Gastroesophageal sphincter (tissue), 4 donors: ENCODE measurements around the gene DIPK1A. TPM values are rescaled to one million over a fixed set of nuclear protein-coding genes. Genes with fewer than 3 reads are reported as not detected.

Experiments
- ATAC-seq: fragments of 150-250 bp; one replicate; pipeline ENCODE4 v1.9.1; 2016; ENCODE audit warnings: mild to moderate bottlenecking, moderate library complexity
- H3K27ac ChIP-seq, 4 donors: fragments of 200-600 bp; sonication (generic) in 3 of 4; 1 replicate in 3 of 4; 2 replicates in 1 of 4; pipeline ENCODE4 v1.5.1; 2016 to 2019
- H3K27me3 ChIP-seq: fragments of 200-600 bp; sonication (generic); one replicate; pipeline ENCODE4 v1.5.1; 2019
- H3K36me3 ChIP-seq, 2 donors: fragments of 200-600 bp; sonication (generic); one replicate each; pipeline ENCODE4 v1.5.1; 2019; ENCODE audit warnings: control low read depth in 1 of 2
- H3K4me1 ChIP-seq, 3 donors: fragments of 200-600 bp; sonication (generic); 1 replicate in 2 of 3; 2 replicates in 1 of 3; pipeline ENCODE4 v1.5.1; 2016 to 2019; ENCODE audit warnings: control low read depth in 2 of 3
- H3K4me3 ChIP-seq, 2 donors: fragments of 200-600 bp; sonication (generic); one replicate each; pipeline ENCODE4 v1.5.1; 2019; ENCODE audit warnings: mild to moderate bottlenecking in 1 of 2, moderate library complexity in 1 of 2
- H3K9me3 ChIP-seq, 3 donors: fragments of 200-600 bp; sonication (generic); one replicate each; pipeline ENCODE4 v1.5.1; 2017 to 2019; ENCODE audit warnings: control low read depth in 2 of 3
- EP300 ChIP-seq: sonication (generic); formaldehyde crosslinking; IDR thresholded peaks from one replicate; pipeline ENCODE4 v1.6.1; 2017; ENCODE audit warnings: antibody characterized with exemption, mild to moderate bottlenecking
- POLR2A ChIP-seq, 2 donors: fragments of 450-650 bp; IDR thresholded peaks; one replicate each; pipeline ENCODE4 v1.6.1; 2017; ENCODE audit warnings: antibody characterized with exemption in 2 of 2, mild to moderate bottlenecking in 2 of 2, moderate library complexity in 1 of 2
- POLR2AphosphoS5 ChIP-seq: sonication (generic); formaldehyde crosslinking; IDR thresholded peaks from one replicate; pipeline ENCODE4 v1.6.1; 2017; ENCODE audit warnings: antibody characterized with exemption
- WGBS, 2 donors: methylation state at CpG; one replicate each; pipeline ENCODE4 v1.1.5; 2018; ENCODE audit warnings: low coverage in 1 of 2; 5-methylcytosine and 5-hydroxymethylcytosine counted together
- total RNA-seq, 4 donors: library from RNA; depleted of rRNA; stranded (reverse); fragments of >200 nt; gene quantifications; one replicate each; pipeline ENCODE4 v1.1.0, GENCODE V29; 2016
- TF ChIP-seq, protein P1 (sequence below), 4 experiments: fragments of 200-600 bp in 2 of 4; fragments of 450-650 bp in 2 of 4; sonication (generic) in 1 of 4; IDR thresholded peaks; one replicate each; pipeline ENCODE4 v1.5.1; 2017 to 2019; ENCODE audit warnings: antibody characterized with exemption in 4 of 4, mild to moderate bottlenecking in 2 of 4, moderate library complexity in 2 of 4

The DIPK1A gene
- total RNA-seq, 4 donors from 2014 or later: 10.2 to 39.2 (median 32.9) TPM

DNA sequence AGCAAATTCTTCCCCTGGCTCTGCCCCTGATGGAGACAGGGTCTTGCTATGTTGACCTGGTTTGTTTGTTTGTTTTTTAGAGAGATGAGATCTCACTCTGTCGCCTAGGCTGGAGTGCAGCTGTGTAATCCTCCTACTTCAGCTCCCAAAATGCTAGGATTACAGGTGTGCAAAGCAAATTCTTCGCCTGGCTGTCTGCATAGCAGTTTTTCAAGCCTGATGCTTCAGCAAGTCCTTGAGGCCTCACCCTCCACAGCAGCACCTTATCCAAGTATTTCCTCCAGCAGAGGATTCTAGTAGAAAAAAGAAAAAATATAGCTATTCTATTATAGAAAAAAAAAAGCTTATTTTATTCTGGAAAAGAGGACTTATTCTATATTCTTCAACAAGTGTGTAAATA lies 144.5 kb downstream of the DIPK1A start:
- Histone ChIP-seq H3K4me1 (no peaks in the 10 kb centered on the region), H3K36me3 (no peaks in the 10 kb centered on the region), H3K9me3 (no peaks in the 10 kb centered on the region), H3K27me3 (no peaks in the 10 kb centered on the region), H3K27ac (no peak overlapping the region), H3K4me3 (no peak overlapping the region)
- ATAC-seq: no peak
- 17 to 62% methylated on average over 1 to 2 of the region's 2 CpGs for WGBS, 2 donors
- TF ChIP-seq, protein P1, sequence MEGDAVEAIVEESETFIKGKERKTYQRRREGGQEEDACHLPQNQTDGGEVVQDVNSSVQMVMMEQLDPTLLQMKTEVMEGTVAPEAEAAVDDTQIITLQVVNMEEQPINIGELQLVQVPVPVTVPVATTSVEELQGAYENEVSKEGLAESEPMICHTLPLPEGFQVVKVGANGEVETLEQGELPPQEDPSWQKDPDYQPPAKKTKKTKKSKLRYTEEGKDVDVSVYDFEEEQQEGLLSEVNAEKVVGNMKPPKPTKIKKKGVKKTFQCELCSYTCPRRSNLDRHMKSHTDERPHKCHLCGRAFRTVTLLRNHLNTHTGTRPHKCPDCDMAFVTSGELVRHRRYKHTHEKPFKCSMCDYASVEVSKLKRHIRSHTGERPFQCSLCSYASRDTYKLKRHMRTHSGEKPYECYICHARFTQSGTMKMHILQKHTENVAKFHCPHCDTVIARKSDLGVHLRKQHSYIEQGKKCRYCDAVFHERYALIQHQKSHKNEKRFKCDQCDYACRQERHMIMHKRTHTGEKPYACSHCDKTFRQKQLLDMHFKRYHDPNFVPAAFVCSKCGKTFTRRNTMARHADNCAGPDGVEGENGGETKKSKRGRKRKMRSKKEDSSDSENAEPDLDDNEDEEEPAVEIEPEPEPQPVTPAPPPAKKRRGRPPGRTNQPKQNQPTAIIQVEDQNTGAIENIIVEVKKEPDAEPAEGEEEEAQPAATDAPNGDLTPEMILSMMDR (IDR thresholded peaks at IDR 0.05): no peak
- TF ChIP-seq POLR2AphosphoS5 (no peak), POLR2A (IDR thresholded peaks at IDR 0.05) (no peak), EP300 (no peak)

DNA sequence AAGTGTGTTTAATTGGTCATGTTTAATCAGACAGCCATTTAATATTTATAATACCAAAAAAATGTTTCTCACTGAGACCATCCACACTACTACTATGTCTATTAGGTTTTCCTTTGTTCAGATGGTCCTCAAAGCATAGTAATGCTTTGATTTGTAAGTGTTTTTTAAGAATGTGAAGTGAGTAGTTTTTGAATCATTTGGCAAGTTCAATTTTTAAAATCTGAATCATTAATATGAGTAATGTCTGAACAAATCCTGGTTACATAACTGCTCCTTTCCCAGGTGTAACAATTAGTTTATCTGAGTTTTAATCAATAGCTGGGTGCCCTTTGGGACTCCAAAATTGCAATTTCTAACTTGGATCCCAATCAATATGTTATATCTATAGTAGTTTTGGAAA lies 152.9 kb downstream of the DIPK1A start:
- no peak for ATAC-seq
- no peaks in the 10 kb centered on the region for H3K36me3 ChIP-seq
- H3K27me3 ChIP-seq: no peaks in the 10 kb centered on the region
- H3K27ac ChIP-seq: no peak overlapping the region
- H3K4me1 ChIP-seq: peaks cover 0 to 6% (median 0%) of the 10 kb centered on the region in 3 donors
- TF ChIP-seq POLR2AphosphoS5: no peak
- TF ChIP-seq, protein P1 (IDR thresholded peaks at IDR 0.05): no peak
- H3K9me3 ChIP-seq: no peaks in the 10 kb centered on the region
- H3K4me3 ChIP-seq: no peak overlapping the region

DNA sequence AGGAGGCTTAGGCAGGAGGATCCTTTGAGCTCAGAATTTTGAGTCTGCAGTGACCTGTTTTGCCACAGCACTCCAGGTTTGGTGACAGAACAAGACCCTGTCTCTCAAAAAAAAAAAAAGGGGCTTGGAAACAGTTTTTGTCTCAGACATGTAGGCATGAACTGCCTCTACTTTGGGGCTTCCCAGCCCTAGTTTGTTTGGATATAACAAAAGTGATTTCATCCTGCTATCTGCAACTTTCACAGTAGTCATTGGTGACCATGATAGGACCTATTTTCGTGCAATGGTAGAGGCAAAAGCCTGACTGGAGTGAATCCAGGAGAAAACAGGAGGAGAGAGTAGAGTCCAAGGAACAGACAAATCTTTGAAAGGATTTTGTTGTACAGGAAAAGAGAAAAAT lies 156.0 kb downstream of the DIPK1A start:
- no peak for TF ChIP-seq POLR2AphosphoS5
- TF ChIP-seq, protein P1 (IDR thresholded peaks at IDR 0.05): no peak
- no peak for TF ChIP-seq POLR2A (IDR thresholded peaks at IDR 0.05)
- no peak for TF ChIP-seq EP300
- Histone ChIP-seq H3K36me3 (no peaks in the 10 kb centered on the region), H3K4me3 (no peak overlapping the region), H3K27ac (peak overlapping the region in 1 of 4 donors; percentile 8), H3K9me3 (no peaks in the 10 kb centered on the region), H3K4me1 (peaks cover 0 to 6% (median 0%) of the 10 kb centered on the region in 3 donors), H3K27me3 (no peaks in the 10 kb centered on the region)
- no peak for ATAC-seq
- WGBS, 2 donors: 88 to 89% methylated on average over 1 of the region's 1 CpG

DNA sequence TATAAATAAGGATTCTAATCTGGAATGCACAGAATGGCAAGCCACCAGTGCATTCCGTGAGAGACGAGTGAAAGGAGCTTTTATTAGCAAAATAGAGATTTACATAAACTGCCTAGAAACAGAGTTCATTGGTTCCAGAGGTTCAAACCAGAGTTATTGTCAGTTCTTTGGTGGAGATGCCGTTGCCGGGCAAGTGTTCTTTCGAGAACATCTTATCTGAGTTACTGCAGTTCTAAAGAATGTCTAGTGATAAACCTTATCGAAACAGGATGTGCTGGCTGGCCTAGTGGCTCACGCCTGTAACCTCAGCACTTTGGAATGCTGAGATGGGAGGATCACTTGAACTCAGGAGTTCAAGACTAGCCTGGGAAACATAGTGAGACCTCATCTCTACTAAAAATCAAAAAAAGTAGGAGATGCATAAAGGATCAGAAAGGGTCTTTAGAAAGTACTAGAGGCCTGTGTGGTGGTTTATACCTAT lies 156.5 kb downstream of the DIPK1A start:
- H3K36me3 ChIP-seq: no peaks in the 10 kb centered on the region
- H3K4me1 ChIP-seq: peaks cover 0 to 6% (median 0%) of the 10 kb centered on the region in 3 donors
- peak overlapping the region in 1 of 2 donors; percentile 11 for H3K4me3 ChIP-seq
- TF ChIP-seq POLR2AphosphoS5 (no peak), EP300 (no peak), POLR2A (IDR thresholded peaks at IDR 0.05) (no peak)
- TF ChIP-seq, protein P1 (IDR thresholded peaks at IDR 0.05): no peak
- peak overlapping the region in 1 of 4 donors; percentile 8 for H3K27ac ChIP-seq
- H3K9me3 ChIP-seq: no peaks in the 10 kb centered on the region
- WGBS, 2 donors: 3 to 20% methylated on average over 7 of the region's 7 CpGs
- H3K27me3 ChIP-seq: no peaks in the 10 kb centered on the region
- ATAC-seq: peak; percentile 91

DNA sequence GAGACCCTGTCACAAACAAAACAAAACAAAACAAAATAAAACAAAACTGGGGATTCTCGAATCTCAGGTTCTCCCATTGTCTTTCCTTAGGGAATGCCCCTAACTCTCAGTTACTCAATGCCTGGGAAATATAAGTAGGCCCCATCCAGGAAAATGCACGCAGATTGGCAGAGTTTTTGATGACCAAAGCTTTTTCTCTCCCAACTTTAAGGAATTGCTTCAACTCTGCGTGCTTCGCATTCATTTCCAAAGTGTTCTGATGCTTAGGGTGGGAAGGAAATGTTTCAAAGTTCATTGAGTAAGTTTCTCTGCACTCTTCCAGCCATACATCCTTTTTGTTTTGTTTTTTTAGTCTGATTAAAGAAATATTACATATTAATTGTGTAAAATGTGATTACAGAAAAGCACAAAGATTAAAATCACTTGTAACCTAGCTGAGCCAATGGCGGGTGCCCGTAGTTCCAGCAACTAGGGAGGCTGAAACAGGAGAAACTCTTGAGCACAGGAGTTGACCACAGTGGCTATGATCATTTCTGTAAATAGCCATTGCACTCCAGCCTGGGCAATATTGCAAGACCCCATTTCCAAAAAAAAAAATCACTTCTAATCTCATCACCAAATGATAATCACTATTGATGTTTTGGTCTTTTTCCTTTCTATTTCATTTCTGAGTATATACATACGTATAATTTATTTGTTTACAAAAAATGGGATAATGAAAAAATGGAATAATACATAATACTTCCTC lies 157.9 kb downstream of the DIPK1A start:
- Histone ChIP-seq H3K36me3 (no peaks in the 10 kb centered on the region), H3K27me3 (no peaks in the 10 kb centered on the region), H3K4me1 (peaks cover 0 to 6% (median 0%) of the 10 kb centered on the region in 3 donors), H3K27ac (no peak overlapping the region), H3K4me3 (no peak overlapping the region), H3K9me3 (no peaks in the 10 kb centered on the region)
- no peak for TF ChIP-seq POLR2A (IDR thresholded peaks at IDR 0.05)
- TF ChIP-seq POLR2AphosphoS5: no peak
- TF ChIP-seq, protein P1 (IDR thresholded peaks at IDR 0.05): no peak
- TF ChIP-seq EP300: no peak
- no peak for ATAC-seq
- WGBS, 2 donors: 92 to 95% methylated on average over 7 of the region's 7 CpGs
